Measurements from ENCODE around the gene MYO10.

GRCh38 chr5:16615741-16616535, 320.1 kb downstream of the MYO10 start:
- TF ChIP-seq YY1 (IDR thresholded peaks at IDR 0.05; ENCODE audit: insufficient read depth, insufficient read length) = no peak
- TF ChIP-seq ZNF274 (IDR thresholded peaks at IDR 0.05; ENCODE audit: low read depth, low read length) = no peak
- TF ChIP-seq SUZ12 (IDR thresholded peaks at IDR 0.05; ENCODE audit: extremely low read depth, insufficient read depth, insufficient read length) = no peak
